CD4-positive, alpha-beta memory T cell (primary cell): ENCODE data around the gene FAM120A. TPM values are rescaled to one million over a fixed set of nuclear protein-coding genes. Genes with fewer than 3 reads are reported as not detected.

Experiments
- CTCF ChIA-PET: fragments of 350-600 bp; sonication (Branson Sonifier 250); formaldehyde crosslinking; loops from one replicate; lab custom pipeline; 2021; ENCODE audit warnings: inconsistent platforms; ENCODE audit not compliant: partially characterized antibody; lab: Charles Lee
- POLR2A ChIA-PET: fragments of 350-600 bp; sonication (Branson Sonifier 250); formaldehyde crosslinking; loops from one replicate; lab custom pipeline; 2021; ENCODE audit not compliant: partially characterized antibody; lab: Charles Lee
- DNase-seq, 5 donors: peaks; one replicate each; pipeline versions ENCODE4 v3.0.0 to v3.0.0-alpha.2; 2020 to 2022; ENCODE audit warnings: mixed read lengths in 1 of 5
- H3K27ac ChIP-seq: one replicate; pipeline ENCODE4 v1.7.0; 2013; ENCODE audit warnings: low read depth, low read length
- H3K27me3 ChIP-seq: 2 replicates; pipeline ENCODE4 v1.7.0; 2013; ENCODE audit warnings: mild to moderate bottlenecking, low read length, moderate library complexity; ENCODE audit not compliant: insufficient read depth
- H3K36me3 ChIP-seq: 2 replicates; pipeline ENCODE4 v1.7.0; 2013; ENCODE audit warnings: mild to moderate bottlenecking, low read length, moderate library complexity; ENCODE audit not compliant: insufficient read depth
- H3K4me1 ChIP-seq: 2 replicates; pipeline ENCODE4 v1.7.0; 2013; ENCODE audit warnings: mild to moderate bottlenecking, low read length, moderate library complexity; ENCODE audit not compliant: insufficient read depth
- H3K4me3 ChIP-seq, 2 donors: one replicate each; pipeline ENCODE4 v1.7.0; 2013; ENCODE audit warnings: low read length in 2 of 2, mild to moderate bottlenecking in 1 of 2
- H3K9me3 ChIP-seq, 2 donors: one replicate each; pipeline ENCODE4 v1.7.0; 2013; ENCODE audit warnings: low read length in 2 of 2, control low read depth in 1 of 2; ENCODE audit not compliant: control insufficient read depth in 1 of 2
- H3K27ac Mint-ChIP-seq, 7 donors: one replicate each; pipeline ENCODE4 v1.8.0; 2020 to 2021; ENCODE audit warnings: mixed read lengths in 7 of 7, mild to moderate bottlenecking in 6 of 7, inconsistent platforms in 3 of 7, moderate library complexity in 3 of 7
- H3K27me3 Mint-ChIP-seq, 2 donors: one replicate each; pipeline ENCODE4 v1.8.0; 2020 to 2021; ENCODE audit warnings: mixed read lengths in 2 of 2
- H3K36me3 Mint-ChIP-seq, 2 donors: one replicate each; pipeline ENCODE4 v1.8.0; 2020 to 2021; ENCODE audit warnings: mixed read lengths in 2 of 2, inconsistent platforms in 1 of 2, mild to moderate bottlenecking in 1 of 2
- H3K4me1 Mint-ChIP-seq, 4 donors: one replicate each; pipeline ENCODE4 v1.8.0; 2020 to 2021; ENCODE audit warnings: mixed read lengths in 4 of 4, mild to moderate bottlenecking in 1 of 4
- H3K4me3 Mint-ChIP-seq, 8 donors: one replicate each; pipeline ENCODE4 v1.8.0; 2020 to 2021; ENCODE audit warnings: mixed read lengths in 8 of 8, mild to moderate bottlenecking in 7 of 8, moderate library complexity in 6 of 8, inconsistent platforms in 3 of 8
- H3K9me3 Mint-ChIP-seq, 8 donors: one replicate each; pipeline ENCODE4 v1.8.0; 2020 to 2021; ENCODE audit warnings: mixed read lengths in 8 of 8, mild to moderate bottlenecking in 5 of 8, inconsistent platforms in 3 of 8, moderate library complexity in 1 of 8
- intact Hi-C: fragments of 100-400 bp; cut with micrococcal nuclease; formaldehyde crosslinking; loops from one replicate; pipeline ENCODE4 v1.15.1; 2023
- polyA plus RNA-seq, 2 donors: library from polyadenylated mRNA; unstranded; fragments of 300-500 nt; fragmentation: Illumina TruSeq; gene quantifications; one replicate each; pipeline ENCODE4 v1.2.3, GENCODE V29; 2021
- total RNA-seq, 2 experiments: library from RNA; stranded (reverse); gene quantifications; one replicate each; pipeline ENCODE4 v1.2.3, GENCODE V29; 2021

FAM120A gene
- total and polyA plus RNA-seq, 4 experiments from 2014 or later = 6.2 to 88.5 (median 49.9) TPM

GRCh38 chr9:93585259-93585658 lies 133.8 kb downstream of the FAM120A start:
- Histone ChIP-seq H3K9me3 (no peaks in the 10 kb centered on the region), H3K36me3 (no peaks in the 10 kb centered on the region), H3K4me1 (peaks cover 9% of the 10 kb centered on the region), H3K4me3 (no peak overlapping the region), H3K27ac (no peak overlapping the region), H3K27me3 (no peaks in the 10 kb centered on the region)
- Mint-ChIP-seq H3K27ac (peak overlapping the region in 1 of 7 donors; percentile 15), H3K4me1 (peaks cover 38 to 92% (median 66%) of the 10 kb centered on the region in 4 donors), H3K9me3 (peaks cover 0 to 4% (median 0%) of the 10 kb centered on the region in 8 donors), H3K36me3 (peaks cover 10 to 16% of the 10 kb centered on the region in 2 donors), H3K4me3 (no peak overlapping the region), H3K27me3 (no peaks in the 10 kb centered on the region)
- ChIA-PET CTCF (interaction anchor here (0.6 to 1.1 kb wide), 2 partner anchors 19 to 586 kb away, joined by 4 to 5 read pairs; no protein-coding TSS in a partner anchor), POLR2A (interaction anchor here (0.5 kb wide), 1 partner anchor 540 kb away, joined by 5 read pairs; no protein-coding TSS in a partner anchor)
- DNase-seq = no peak
- intact Hi-C loops = no loop called here

- Histone ChIP-seq H3K36me3 (no peaks in the 10 kb centered on the region), H3K27me3 (no peaks in the 10 kb centered on the region), H3K9me3 (no peaks in the 10 kb centered on the region), H3K4me1 (peaks cover 6% of the 10 kb centered on the region), H3K4me3 (no peak overlapping the region), H3K27ac (no peak overlapping the region)
- peaks cover 36 to 92% (median 66%) of the 10 kb centered on the region in 4 donors for H3K4me1 Mint-ChIP-seq
- H3K27ac Mint-ChIP-seq = no peak overlapping the region
- no peak overlapping the region for H3K4me3 Mint-ChIP-seq
- H3K9me3 Mint-ChIP-seq = peaks cover 0 to 4% (median 0%) of the 10 kb centered on the region in 8 donors
- ChIA-PET POLR2A (interaction anchor here (0.5 kb wide), 1 partner anchor 541 kb away, joined by 5 read pairs; no protein-coding TSS in a partner anchor), CTCF (interaction anchor here (0.6 to 1.1 kb wide), 2 partner anchors 20 to 586 kb away, joined by 4 to 5 read pairs; no protein-coding TSS in a partner anchor)
- H3K36me3 Mint-ChIP-seq = peaks cover 10 to 16% of the 10 kb centered on the region in 2 donors
- no peak for DNase-seq
- intact Hi-C loops = no loop called here
- no peaks in the 10 kb centered on the region for H3K27me3 Mint-ChIP-seq
Measured at GRCh38 chr9:93585695-93586094, 134.2 kb downstream of the FAM120A start.

- peaks cover 0 to 4% (median 0%) of the 10 kb centered on the region in 8 donors for H3K9me3 Mint-ChIP-seq
- peak overlapping the region in 4 of 7 donors; percentile 44 to 73 (median 52) for H3K27ac Mint-ChIP-seq
- CTCF ChIA-PET = interaction anchor here (1.1 kb wide), 1 partner anchor 20 kb away, joined by 5 read pairs; no protein-coding TSS in a partner anchor
Measured at GRCh38 chr9:93586290-93587057, 135.0 kb downstream of the FAM120A start.

GRCh38 chr9:93587284-93587650 lies 135.8 kb downstream of the FAM120A start:
- CTCF ChIA-PET = no interaction called here
- Mint-ChIP-seq H3K36me3 (peaks cover 10 to 16% of the 10 kb centered on the region in 2 donors), H3K4me3 (peak overlapping the region in 1 of 8 donors; percentile 7), H3K27ac (peak overlapping the region in 4 of 7 donors; percentile 7 to 55 (median 36)), H3K27me3 (no peaks in the 10 kb centered on the region), H3K4me1 (peaks cover 36 to 91% (median 64%) of the 10 kb centered on the region in 4 donors), H3K9me3 (peaks cover 0 to 4% (median 0%) of the 10 kb centered on the region in 8 donors)
- H3K4me3 ChIP-seq = no peak overlapping the region
- POLR2A ChIA-PET = interaction anchor here (0.6 kb wide), 1 partner anchor 21 kb away, joined by 3 read pairs; no protein-coding TSS in a partner anchor
- no peaks in the 10 kb centered on the region for H3K36me3 ChIP-seq
- H3K27me3 ChIP-seq = no peaks in the 10 kb centered on the region
- no peaks in the 10 kb centered on the region for H3K9me3 ChIP-seq
- intact Hi-C loops = no loop called here
- no peak overlapping the region for H3K27ac ChIP-seq
- no peak for DNase-seq
- H3K4me1 ChIP-seq = peaks cover 11% of the 10 kb centered on the region

More at GRCh38 chr9:93586290-93587057, 135.0 kb downstream of the FAM120A start:
- no peaks in the 10 kb centered on the region for H3K36me3 ChIP-seq
- H3K9me3 ChIP-seq = no peaks in the 10 kb centered on the region
- DNase-seq = no peak
- H3K27me3 ChIP-seq = no peaks in the 10 kb centered on the region
- Mint-ChIP-seq H3K36me3 (peaks cover 10 to 16% of the 10 kb centered on the region in 2 donors), H3K4me3 (peak overlapping the region in 1 of 8 donors; percentile 20), H3K4me1 (peaks cover 36 to 90% (median 64%) of the 10 kb centered on the region in 4 donors), H3K27me3 (no peaks in the 10 kb centered on the region)
- H3K27ac ChIP-seq = no peak overlapping the region
- no peak overlapping the region for H3K4me3 ChIP-seq
- POLR2A ChIA-PET = interaction anchor here (0.6 kb wide), 1 partner anchor 20 kb away, joined by 3 read pairs; no protein-coding TSS in a partner anchor
- intact Hi-C loops = no loop called here
- H3K4me1 ChIP-seq = peaks cover 6% of the 10 kb centered on the region

GRCh38 chr9:93587651-93588347 lies 136.3 kb downstream of the FAM120A start:
- Histone ChIP-seq H3K4me1 (peaks cover 12% of the 10 kb centered on the region), H3K36me3 (no peaks in the 10 kb centered on the region), H3K4me3 (no peak overlapping the region), H3K27me3 (no peaks in the 10 kb centered on the region), H3K27ac (no peak overlapping the region), H3K9me3 (no peaks in the 10 kb centered on the region)
- H3K27ac Mint-ChIP-seq = peak overlapping the region in 2 of 7 donors; percentile 22 to 85
- DNase-seq = no peak
- ChIA-PET POLR2A (no interaction called here), CTCF (no interaction called here)
- H3K4me1 Mint-ChIP-seq = peaks cover 40 to 90% (median 62%) of the 10 kb centered on the region in 4 donors
- peaks cover 0 to 4% (median 0%) of the 10 kb centered on the region in 8 donors for H3K9me3 Mint-ChIP-seq
- H3K27me3 Mint-ChIP-seq = no peaks in the 10 kb centered on the region
- peaks cover 10 to 16% of the 10 kb centered on the region in 2 donors for H3K36me3 Mint-ChIP-seq
- intact Hi-C loops = no loop called here
- peak overlapping the region in 2 of 8 donors; percentile 7 to 22 for H3K4me3 Mint-ChIP-seq

GRCh38 chr9:93588641-93589609 lies 137.4 kb downstream of the FAM120A start:
- CTCF ChIA-PET = no interaction called here
- no peaks in the 10 kb centered on the region for H3K27me3 ChIP-seq
- no peak overlapping the region for H3K27ac ChIP-seq
- Mint-ChIP-seq H3K27ac (peak overlapping the region; percentile 29 to 85 (median 57)), H3K4me3 (no peak overlapping the region), H3K36me3 (peaks cover 6 to 11% of the 10 kb centered on the region in 2 donors), H3K9me3 (peaks cover 0 to 4% (median 0%) of the 10 kb centered on the region in 8 donors), H3K27me3 (no peaks in the 10 kb centered on the region), H3K4me1 (peaks cover 37 to 92% (median 65%) of the 10 kb centered on the region in 4 donors)
- no peak for DNase-seq
- peaks cover 12% of the 10 kb centered on the region for H3K4me1 ChIP-seq
- H3K36me3 ChIP-seq = no peaks in the 10 kb centered on the region
- intact Hi-C loops = no loop called here
- POLR2A ChIA-PET = no interaction called here
- no peak overlapping the region for H3K4me3 ChIP-seq
- H3K9me3 ChIP-seq = no peaks in the 10 kb centered on the region
